Measurements from ENCODE around the gene WWOX.

WWOX gene

DNA sequence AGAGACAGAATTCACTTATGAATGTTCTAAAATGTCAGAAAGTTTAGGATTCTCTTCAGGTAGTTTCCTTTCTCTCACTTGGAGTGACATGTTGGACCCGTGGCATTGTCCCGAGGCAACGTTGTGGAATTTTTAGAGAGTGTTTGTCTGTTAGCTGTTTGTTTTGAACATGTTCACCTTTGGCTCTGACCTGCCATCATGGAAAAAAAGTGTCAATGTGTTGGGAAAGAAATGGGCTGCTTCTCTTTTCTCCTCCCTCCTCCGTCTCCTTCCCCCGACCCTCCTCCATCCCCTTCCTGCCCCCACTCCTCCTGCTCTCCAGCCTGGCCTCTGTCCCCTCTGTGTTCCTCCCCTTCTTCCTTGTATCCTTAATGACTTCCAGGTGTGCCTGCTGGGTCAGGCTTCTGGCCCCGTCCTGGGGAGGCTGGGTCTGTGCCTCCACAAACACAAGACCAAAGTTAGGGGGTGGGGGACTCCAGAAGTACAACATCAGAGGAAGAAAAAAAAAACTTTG lies 1038.0 kb downstream of the WWOX start:
- no peak for TF ChIP-seq CTCF (IDR thresholded peaks at IDR 0.05; ENCODE audit: low read depth, low read length)

GRCh38 chr16:79139799-79140198 lies 1040.3 kb downstream of the WWOX start:
- no peak overlapping the region for H3K4me3 ChIP-seq (replicated peaks in 1 of 2; ENCODE audit: low read depth in 2 of 2, low read length in 2 of 2)
- no peak for DNase-seq (ENCODE audit: low read depth in 2 of 2)
- no peak for TF ChIP-seq CTCF (IDR thresholded peaks at IDR 0.05; ENCODE audit: low read depth, low read length)

More for the DNA sequence above, 1038.0 kb downstream of the WWOX start:
- no peak for DNase-seq (ENCODE audit: low read depth in 2 of 2)
- H3K4me3 ChIP-seq (replicated peaks in 1 of 2; ENCODE audit: low read depth in 2 of 2, low read length in 2 of 2): no peak overlapping the region

DNA sequence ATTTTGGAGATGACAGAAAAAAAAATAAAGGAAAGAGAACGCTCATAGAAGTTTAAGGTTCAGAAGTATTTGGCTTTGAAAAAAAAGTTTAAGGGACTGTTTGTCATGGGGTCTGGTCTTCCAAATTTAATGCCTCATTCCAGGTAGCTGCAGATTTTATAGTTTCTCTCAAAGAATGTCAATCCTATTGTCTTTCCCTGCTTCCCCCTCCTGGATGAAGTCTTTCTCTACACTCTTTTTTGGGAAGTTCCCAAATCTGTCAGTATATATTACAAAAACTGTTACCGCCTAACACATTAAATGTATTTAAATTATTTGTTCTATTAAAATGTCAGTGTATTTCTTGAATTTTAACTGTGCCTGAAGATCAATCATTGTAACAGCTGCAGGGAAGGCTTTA lies 1043.6 kb downstream of the WWOX start:
- TF ChIP-seq CTCF (IDR thresholded peaks at IDR 0.05; ENCODE audit: low read depth, low read length): no peak
- no peak for DNase-seq (ENCODE audit: low read depth in 2 of 2)

GRCh38 chr16:79150151-79150550 lies 1050.7 kb downstream of the WWOX start:
- no peak for DNase-seq (ENCODE audit: low read depth in 2 of 2)
- no peak overlapping the region for H3K4me3 ChIP-seq (replicated peaks in 1 of 2; ENCODE audit: low read depth in 2 of 2, low read length in 2 of 2)
- TF ChIP-seq CTCF (IDR thresholded peaks at IDR 0.05; ENCODE audit: low read depth, low read length): no peak

More for the DNA sequence above, 1043.6 kb downstream of the WWOX start:
- H3K4me3 ChIP-seq (replicated peaks in 1 of 2; ENCODE audit: low read depth in 2 of 2, low read length in 2 of 2): no peak overlapping the region

DNA sequence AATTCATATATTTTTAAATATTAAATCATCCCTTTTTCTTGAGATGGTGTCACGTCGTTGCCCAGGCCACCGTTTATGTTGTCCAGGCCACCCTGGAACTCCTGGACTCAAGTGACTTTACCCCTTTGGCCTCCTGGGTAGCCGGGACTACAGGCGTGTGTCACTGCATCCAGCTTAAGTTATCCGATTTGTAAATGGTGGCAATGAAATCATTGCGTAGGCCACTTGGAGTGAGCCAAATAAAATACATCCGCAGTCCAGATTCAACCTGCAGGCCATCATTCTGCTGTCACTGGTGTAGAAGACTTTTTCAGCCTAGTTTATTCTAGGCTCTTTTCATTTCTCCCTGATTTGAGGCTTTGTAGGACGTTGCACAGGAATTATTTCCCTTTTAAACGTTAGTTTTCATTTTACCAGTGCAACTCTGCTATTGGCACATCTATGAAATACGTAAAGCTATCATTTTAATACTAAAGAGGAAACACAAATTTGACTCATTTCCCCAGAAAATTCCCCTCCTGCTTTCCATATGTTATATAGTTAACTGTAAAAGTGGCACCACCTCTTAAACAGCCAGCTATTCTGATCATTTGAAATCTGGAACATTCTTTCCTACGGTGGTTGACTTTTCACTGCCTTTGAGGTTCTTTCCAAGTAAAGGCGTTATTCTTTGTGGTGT lies 1051.3 kb downstream of the WWOX start:
- no peak overlapping the region for H3K4me3 ChIP-seq (replicated peaks in 1 of 2; ENCODE audit: low read depth in 2 of 2, low read length in 2 of 2)
- no peak for TF ChIP-seq CTCF (IDR thresholded peaks at IDR 0.05; ENCODE audit: low read depth, low read length)
- DNase-seq (ENCODE audit: low read depth in 2 of 2): no peak

- DNase-seq (ENCODE audit: low read depth in 2 of 2): no peak
- H3K4me3 ChIP-seq (replicated peaks in 1 of 2; ENCODE audit: low read depth in 2 of 2, low read length in 2 of 2): no peak overlapping the region
- TF ChIP-seq CTCF (IDR thresholded peaks at IDR 0.05; ENCODE audit: low read depth, low read length): no peak
Measured at GRCh38 chr16:79154086-79154485, 1054.6 kb downstream of the WWOX start.

DNA sequence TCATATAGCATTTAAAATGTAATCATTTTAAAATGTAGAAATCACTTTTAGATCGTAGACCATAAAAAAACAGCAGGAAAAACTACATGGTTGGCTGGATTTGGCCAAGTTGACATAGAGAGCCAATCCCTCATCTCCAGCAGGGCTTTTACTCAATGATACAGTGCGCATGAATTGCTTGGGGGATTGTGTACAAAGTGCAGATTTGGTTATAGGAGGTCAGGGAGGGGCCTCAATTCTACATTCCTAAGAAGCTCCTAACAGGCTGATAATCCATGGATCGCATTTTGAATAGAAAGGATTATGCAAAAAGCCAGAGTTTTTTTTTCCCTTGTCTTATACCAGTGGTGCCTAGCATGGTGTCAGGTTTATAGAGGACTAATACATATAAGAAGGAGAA lies 1056.0 kb downstream of the WWOX start:
- TF ChIP-seq CTCF (IDR thresholded peaks at IDR 0.05; ENCODE audit: low read depth, low read length): no peak
- no peak for DNase-seq (ENCODE audit: low read depth in 2 of 2)
- no peak overlapping the region for H3K4me3 ChIP-seq (replicated peaks in 1 of 2; ENCODE audit: low read depth in 2 of 2, low read length in 2 of 2)
